ENCODE measurements around the gene OR2T2. TPM values are rescaled to one million over a fixed set of nuclear protein-coding genes. Genes with fewer than 3 reads are reported as not detected.
"Not testable (repeated sequence)": the region's sequence is repeated elsewhere in the genome, so short reads cannot be mapped to it uniquely, and the experiment has no call there.

Gene OR2T2
- total RNA-seq, 1 donor from 2014 or later: not detected

DNA sequence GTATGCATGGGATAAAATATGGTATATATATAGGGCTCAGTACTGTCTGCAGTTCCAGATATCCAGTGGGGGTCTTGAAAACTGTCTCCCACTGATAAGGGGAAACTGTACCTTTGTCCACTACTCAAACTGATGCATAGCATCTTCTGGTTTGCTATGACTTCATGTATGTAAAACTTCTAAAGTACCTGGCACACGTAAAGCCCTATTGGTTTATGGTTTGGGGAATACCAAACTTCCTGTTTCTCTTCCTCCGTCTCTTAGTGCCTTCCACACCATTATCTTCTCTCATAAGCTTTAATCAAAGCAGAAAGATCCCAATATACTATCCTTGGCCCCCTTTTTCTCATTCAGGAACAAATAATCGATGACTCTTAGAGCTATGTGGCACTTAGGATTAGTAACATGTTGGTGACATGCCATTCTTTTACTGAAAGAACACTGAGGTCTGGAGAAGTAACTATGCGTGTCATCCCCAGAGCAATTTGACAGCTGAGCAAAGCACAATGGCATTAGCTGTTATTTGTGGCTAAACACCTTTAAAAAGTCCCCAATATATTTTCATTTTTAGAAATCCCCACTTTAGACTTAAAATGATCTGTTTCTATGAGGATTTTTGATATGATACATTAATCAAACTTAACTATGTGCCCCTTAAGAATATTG, 3.1 kb downstream of the OR2T2 start:
- DNase-seq (ENCODE audit: low spot score); intact Hi-C loops (cut with DNase I); ATAC-seq: not testable (repeated sequence)

DNA sequence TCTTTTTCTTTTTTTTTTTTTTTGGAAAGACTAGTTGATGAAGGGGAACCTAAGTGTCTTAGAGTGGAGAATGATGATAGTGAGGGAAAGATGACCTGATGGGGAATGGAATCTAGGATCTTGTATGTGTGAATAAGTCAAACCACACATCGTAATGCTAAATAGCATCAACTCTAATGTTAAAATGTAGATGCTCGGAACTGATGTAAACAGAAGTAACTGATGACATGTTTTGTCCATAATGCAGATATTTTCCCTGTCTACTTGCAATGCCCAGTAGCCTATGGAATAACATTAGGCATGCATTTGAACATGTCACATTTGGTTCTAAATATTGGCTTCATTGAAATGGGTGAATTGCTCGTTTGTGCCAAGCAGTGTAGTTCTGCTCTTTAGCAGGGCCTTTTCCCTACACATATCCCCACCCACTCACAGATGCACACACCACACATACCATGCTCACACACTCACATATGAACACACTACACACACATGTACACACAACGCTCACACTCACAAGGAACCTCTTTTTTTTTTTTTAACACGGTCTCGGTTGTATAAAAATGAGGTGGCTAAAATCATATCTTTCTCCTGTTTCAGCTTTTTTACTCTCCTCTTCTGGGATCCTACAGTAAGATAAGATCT, 4.5 kb downstream of the OR2T2 start:
- ATAC-seq; intact Hi-C loops (cut with DNase I); DNase-seq (ENCODE audit: low spot score): not testable (repeated sequence)

- DNase-seq (ENCODE audit: low spot score); ATAC-seq; intact Hi-C loops (cut with DNase I): not testable (repeated sequence)
Measured at GRCh38 chr1:248450466-248451145, 5.2 kb downstream of the OR2T2 start.

DNA sequence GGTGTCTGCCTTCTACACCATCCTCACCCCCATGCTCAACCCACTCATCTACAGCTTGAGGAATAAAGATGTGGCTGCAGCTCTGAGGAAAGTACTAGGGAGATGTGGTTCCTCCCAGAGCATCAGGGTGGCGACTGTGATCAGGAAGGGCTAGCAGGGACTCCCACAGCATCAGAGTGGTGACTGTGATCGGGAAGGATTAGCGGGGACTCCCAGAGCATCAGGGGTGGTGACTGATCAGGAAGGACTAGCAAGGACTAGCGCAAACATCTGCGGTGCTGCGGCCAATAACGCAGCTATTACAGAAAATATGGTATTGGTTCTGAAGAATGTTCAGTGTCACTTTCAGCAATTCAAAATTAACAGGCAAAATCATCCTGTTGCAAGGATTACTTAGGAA, 8.2 kb downstream of the OR2T2 start:
- DNase-seq (ENCODE audit: low spot score); intact Hi-C loops (cut with DNase I); ATAC-seq: not testable (repeated sequence)

DNA sequence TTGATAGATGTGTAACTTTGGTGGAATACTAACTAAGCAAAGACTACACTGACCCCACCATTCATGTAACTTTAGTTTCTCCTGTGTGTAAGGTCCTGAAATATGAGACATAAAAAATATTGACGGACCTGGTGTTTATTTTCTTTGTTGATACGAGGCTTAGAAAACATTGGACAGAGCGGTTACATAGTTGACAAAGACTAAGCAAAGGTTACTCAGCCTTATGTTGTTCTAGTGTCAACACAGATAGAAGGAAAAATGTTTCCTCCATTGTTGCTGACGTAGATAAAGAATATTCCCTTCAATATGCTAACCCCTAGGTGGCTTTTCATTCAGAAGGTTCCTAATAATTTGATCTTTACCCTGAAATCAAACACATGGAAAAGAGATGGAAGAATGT, 9.6 kb downstream of the OR2T2 start:
- intact Hi-C loops (cut with DNase I); ATAC-seq; DNase-seq (ENCODE audit: low spot score): not testable (repeated sequence)

DNA sequence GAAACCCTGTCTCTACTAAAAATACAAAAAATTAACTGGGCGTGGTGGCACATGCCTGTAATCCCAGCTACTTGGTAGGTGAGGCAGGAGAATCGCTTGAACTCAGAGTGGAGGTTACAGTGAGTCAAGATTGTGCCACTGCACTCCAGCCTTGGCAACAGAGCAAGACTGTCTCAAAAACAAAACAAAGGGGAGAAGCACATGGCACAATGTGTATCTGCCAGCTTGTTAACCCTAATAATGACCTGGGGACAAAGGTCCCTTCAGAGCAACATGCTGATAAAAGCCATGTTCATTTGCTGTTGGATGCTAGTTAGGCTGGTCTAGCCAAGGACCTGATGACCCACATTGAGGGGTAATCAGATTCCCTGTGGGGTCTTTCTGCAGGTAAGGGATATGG, 11.2 kb downstream of the OR2T2 start:
- intact Hi-C loops (cut with DNase I); DNase-seq (ENCODE audit: low spot score); ATAC-seq: not testable (repeated sequence)

DNA sequence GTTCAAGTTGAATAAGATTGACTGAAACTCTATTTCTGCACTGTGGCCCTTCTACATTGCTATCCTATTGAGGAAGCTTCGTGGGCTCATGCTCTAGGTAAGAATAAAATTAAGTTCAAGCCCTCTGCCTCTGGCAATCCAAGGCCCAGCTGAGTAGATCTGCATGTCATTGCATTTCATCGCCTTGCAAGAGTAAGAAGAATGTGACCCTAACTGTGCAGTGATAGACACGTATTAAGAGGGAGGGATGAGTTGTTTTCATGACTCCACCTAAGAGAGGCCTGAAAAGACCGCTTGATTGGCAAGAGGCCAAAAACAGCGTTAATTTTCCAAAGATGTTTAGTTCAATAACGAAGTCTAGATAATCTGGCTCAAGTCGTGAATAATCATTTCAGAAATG, 13.7 kb downstream of the OR2T2 start:
- intact Hi-C loops (cut with DNase I); ATAC-seq; DNase-seq (ENCODE audit: low spot score): not testable (repeated sequence)

DNA sequence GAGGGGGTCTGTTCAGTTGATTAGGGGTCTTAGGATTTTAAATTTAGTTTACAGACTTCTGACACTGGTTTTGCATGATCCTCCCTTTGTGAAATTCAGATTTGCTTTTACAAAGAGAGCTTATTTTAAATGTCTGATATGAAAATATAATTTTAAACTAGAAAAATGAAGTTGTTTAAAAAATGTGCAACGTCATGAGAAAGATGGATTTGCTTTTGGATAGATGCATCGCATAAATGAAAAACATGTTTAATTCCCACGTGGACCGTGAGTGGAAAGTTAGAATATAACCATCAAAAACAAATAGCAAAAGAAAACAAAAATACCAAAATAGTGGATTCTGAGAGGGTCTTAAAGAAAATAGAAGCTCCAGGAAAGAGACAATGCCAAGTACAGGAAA, 25.7 kb downstream of the OR2T2 start:
- ATAC-seq (no peak), DNase-seq (ENCODE audit: low spot score) (no peak)
- intact Hi-C loops (cut with DNase I): no loop called here

DNA sequence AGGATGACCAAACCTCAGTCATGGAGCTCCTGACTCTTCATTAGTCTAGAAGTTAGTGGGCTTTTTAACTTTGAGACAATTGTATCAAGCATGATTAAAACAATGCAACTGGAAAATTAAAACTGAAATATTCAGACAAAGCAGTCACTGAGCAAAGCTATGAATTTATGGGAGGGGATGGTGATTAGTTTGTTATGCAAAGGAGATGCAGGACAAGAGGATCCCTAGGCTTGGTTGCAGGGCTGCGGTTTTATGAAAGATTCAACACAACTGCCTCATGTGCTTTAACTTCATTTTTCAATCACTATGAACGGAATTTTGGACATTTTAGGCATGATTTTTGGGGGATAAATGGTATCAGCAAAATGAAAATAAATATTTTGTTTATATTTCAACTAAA, 26.7 kb downstream of the OR2T2 start:
- intact Hi-C loops (cut with DNase I); DNase-seq (ENCODE audit: low spot score); ATAC-seq: not testable (repeated sequence)

- DNase-seq (ENCODE audit: low spot score); ATAC-seq; intact Hi-C loops (cut with DNase I): not testable (repeated sequence)
Measured at GRCh38 chr1:248473051-248473450, 27.6 kb downstream of the OR2T2 start, which contains the start of gene OR2T3. Gene OR2T3 (plus strand): TSS chr1:248473351. CDS start chr1:248473351, 0 bp downstream.

DNA sequence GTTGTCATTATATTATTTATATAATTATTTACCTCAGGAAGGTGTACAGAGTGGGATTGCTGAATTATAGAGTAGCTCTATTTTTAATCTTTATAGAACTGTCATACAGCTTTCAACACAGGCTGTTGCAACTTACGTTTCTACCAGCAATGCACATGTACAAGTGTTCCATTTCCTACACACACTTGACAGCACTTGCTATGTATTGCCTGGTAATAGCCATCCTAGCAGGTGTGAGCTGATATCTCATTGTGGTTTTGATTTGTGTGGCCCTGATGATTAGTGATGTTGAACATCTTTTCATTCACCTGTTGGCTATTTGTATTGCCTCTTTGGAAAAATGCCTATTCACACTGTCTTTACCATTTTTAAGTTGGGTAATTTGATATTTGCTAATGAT, 30.2 kb downstream of the OR2T2 start:
- ATAC-seq; intact Hi-C loops (cut with DNase I); DNase-seq (ENCODE audit: low spot score): not testable (repeated sequence)

DNA sequence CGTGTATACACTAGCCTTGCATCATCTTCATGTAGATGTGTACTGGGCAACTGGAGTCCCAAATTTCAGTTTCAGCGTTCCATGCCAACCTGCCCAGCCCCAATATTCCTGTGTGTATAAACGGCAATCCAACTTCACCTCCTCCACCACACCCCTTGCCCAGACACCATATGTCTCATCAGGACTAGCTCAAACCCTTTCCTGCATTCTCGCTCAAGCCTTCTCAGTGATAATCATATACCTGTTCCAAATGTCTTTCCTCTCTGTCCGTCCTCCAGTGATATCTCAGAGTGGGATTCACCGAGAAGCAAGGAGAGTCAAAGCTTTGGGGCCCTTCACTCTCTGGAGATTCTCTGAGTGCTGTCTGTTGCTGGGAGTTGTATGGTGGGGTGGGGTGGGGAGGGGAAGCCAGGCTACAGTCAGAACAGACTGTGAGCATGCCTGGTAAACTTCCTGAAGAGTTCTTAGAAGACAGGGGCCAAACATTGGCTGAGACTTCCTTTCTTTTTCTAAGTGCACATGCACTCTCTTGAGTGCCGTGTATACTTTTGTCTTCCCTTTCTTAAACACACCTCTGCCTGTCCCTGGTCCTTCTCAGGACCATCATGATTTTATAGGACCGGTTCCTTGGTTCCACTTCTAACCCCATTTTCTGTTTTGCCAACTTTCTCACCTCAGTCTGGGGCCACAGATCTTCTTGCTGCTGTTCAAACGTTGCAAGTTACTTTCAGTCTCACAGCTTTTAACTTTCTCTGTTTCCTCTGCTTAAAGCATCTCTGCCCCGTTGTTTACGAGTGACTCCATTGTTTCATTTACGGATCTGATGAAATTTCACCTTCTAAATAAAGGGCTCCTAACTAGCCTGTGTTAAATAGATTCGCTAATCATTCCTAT, 36.5 kb downstream of the OR2T2 start:
- intact Hi-C loops (cut with DNase I); DNase-seq (ENCODE audit: low spot score); ATAC-seq: not testable (repeated sequence)

GRCh38 chr1:248488289-248488688, 42.9 kb downstream of the OR2T2 start, which contains the start of gene OR2T5:
Gene OR2T5 (plus strand): TSS chr1:248488589. CDS start chr1:248488589, 0 bp downstream.
- ATAC-seq; intact Hi-C loops (cut with DNase I); DNase-seq (ENCODE audit: low spot score): not testable (repeated sequence)

DNA sequence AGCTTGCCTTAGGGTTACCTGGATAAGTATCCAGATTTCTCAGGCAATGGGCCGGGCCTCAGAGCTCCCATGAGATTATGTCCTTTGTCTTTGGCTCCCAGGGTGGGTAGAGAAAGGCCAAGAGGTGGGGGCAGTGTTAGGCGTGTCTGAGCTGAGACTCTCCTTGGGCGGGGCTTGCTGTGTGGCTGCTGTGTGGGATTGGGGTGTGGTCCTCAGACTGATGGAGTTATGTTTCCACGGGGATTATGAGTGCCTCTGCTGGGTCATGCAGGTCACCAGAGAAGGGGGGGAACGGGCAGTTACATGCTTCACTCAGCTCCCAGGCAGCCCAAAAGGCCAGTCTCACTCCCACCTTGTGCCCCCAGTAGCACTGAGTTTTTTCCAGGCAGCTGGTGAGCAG, 51.2 kb downstream of the OR2T2 start:
- intact Hi-C loops (cut with DNase I); DNase-seq (ENCODE audit: low spot score); ATAC-seq: not testable (repeated sequence)

DNA sequence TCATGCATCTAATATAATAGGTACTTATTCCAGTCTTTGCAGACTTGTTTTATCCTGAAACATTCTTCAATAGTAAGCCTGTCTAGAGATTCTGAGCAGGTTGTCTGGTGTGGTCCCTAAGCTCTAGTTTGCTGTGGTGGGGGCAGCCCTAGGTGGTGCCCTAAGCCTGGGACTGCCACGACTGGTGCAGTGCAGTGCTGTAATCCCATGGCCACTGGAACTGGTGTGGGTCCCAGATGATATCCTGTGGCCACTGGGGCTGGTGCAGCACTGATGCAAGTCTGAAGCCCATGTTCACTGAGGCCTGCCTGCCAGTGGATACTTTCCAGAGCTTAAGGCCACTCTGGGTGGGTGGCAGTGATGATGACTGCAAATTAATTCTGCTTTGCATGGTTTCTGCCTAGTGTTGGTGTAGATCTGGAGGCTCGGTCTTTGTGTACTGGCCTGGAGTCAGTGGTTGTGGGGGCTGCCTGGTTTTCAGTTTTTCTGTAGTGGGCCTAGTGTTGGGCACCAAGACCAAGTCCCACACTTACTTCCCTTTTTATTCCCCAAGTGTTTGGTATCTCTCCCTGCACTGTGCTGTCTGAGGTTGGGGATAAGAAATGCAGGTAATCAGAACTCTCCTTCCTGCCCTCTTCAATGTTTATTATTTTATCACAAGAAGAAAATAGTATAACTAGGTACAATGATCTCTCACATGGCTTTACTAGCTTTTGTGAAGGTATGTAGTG, 55.0 kb downstream of the OR2T2 start:
- intact Hi-C loops (cut with DNase I); ATAC-seq; DNase-seq (ENCODE audit: low spot score): not testable (repeated sequence)
